Left lung (tissue), 10 donors: ENCODE measurements around the gene SPEG. TPM values are rescaled to one million over a fixed set of nuclear protein-coding genes. Genes with fewer than 3 reads are reported as not detected.

Experiments
- ATAC-seq: fragments of 200-7000 bp; cut with Tn5 transposase; one replicate; pipeline ENCODE4 v1.9.1; 2020; ENCODE audit warnings: moderate library complexity
- DNase-seq, 4 donors: peaks; one replicate each; pipeline ENCODE4 v3.0.0-alpha.2; 2013 to 2020
- H3K27ac ChIP-seq, 2 donors: fragments of 200-600 bp; sonication (generic) in 1 of 2; one replicate each; pipeline versions ENCODE4 v1.5.0 to v1.8.0; 2020 to 2021
- H3K27me3 ChIP-seq, 2 donors: fragments of 200-600 bp; sonication (generic) in 1 of 2; one replicate each; pipeline versions ENCODE4 v1.5.0 to v1.8.0; 2020 to 2021
- H3K36me3 ChIP-seq, 2 donors: fragments of 200-600 bp; sonication (generic) in 1 of 2; one replicate each; pipeline versions ENCODE4 v1.5.0 to v1.8.0; 2020 to 2021
- H3K4me1 ChIP-seq, 2 donors: fragments of 200-600 bp; one replicate each; pipeline ENCODE4 v1.8.0; 2021
- H3K4me3 ChIP-seq, 2 donors: fragments of 200-600 bp; sonication (generic) in 1 of 2; one replicate each; pipeline versions ENCODE4 v1.5.0 to v1.8.0; 2020 to 2021; ENCODE audit warnings: mild to moderate bottlenecking in 1 of 2
- H3K9me3 ChIP-seq, 2 donors: fragments of 200-600 bp; sonication (generic) in 1 of 2; one replicate each; pipeline versions ENCODE4 v1.5.0 to v1.8.0; 2020 to 2021
- CTCF ChIP-seq, 2 donors: fragments of 200-600 bp; sonication (generic) in 1 of 2; IDR thresholded peaks; one replicate each; pipeline versions ENCODE4 v1.5.0 to v1.8.0; 2021; ENCODE audit warnings: antibody characterized with exemption in 2 of 2
- intact Hi-C, 2 donors: fragments of 100-400 bp; cut with DNase I; formaldehyde crosslinking; loops; one replicate each; pipeline versions ENCODE4 v1.11.2 to v1.14.2; 2022
- polyA plus RNA-seq, 6 donors: library from polyadenylated mRNA; unstranded; fragments of 120-200 nt; gene quantifications; one replicate each; pipeline ENCODE4 v1.2.1, GENCODE V29; 2013; ENCODE audit not compliant: insufficient read length in 6 of 6
- total RNA-seq, 2 donors: library from RNA; stranded (reverse); fragmentation: NEBNext Ultra II Directional; extraction: Animal tissue kit (Norgen Biotek cat#: 25700); gene quantifications; one replicate each; pipeline ENCODE4 v1.2.1, GENCODE V29; 2021
- donor health status: DM: no; HTN: yes; CAD: no.
- donor health status: DM: no; HTN: no; CAD: no.

The SPEG gene
- total and polyA plus RNA-seq, 8 donors = 7.3 to 34.2 (median 25.1) TPM

DNA sequence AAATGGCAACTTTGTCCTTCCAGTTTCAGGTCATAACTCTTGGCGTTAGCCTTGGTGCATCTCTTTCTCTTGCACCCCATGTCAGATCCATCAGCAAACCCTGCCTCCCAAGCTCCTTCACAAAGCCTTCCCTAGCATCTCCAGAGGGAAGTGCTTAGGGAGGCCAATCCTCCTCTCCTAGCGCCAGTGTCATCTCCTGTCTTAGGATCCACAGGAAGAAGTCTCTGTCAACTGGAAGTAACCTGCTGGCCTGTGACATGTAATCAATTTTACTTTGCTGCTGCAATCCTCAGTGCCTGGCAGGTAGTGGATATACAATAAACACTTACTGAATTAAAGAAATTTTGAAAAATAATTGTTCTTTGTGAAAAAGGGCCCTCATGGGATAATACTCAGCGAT lies 39.0 kb upstream of the SPEG start:
- ATAC-seq (no peak), DNase-seq (no peak)
- H3K27me3 ChIP-seq = no peaks in the 10 kb centered on the region
- intact Hi-C loops = no loop called here
- no peaks in the 10 kb centered on the region for H3K9me3 ChIP-seq
- no peak overlapping the region for H3K4me3 ChIP-seq
- no peak overlapping the region for H3K27ac ChIP-seq
- H3K36me3 ChIP-seq = no peaks in the 10 kb centered on the region
- TF ChIP-seq CTCF (IDR thresholded peaks at IDR 0.05) = no peak
- H3K4me1 ChIP-seq = no peaks in the 10 kb centered on the region

DNA sequence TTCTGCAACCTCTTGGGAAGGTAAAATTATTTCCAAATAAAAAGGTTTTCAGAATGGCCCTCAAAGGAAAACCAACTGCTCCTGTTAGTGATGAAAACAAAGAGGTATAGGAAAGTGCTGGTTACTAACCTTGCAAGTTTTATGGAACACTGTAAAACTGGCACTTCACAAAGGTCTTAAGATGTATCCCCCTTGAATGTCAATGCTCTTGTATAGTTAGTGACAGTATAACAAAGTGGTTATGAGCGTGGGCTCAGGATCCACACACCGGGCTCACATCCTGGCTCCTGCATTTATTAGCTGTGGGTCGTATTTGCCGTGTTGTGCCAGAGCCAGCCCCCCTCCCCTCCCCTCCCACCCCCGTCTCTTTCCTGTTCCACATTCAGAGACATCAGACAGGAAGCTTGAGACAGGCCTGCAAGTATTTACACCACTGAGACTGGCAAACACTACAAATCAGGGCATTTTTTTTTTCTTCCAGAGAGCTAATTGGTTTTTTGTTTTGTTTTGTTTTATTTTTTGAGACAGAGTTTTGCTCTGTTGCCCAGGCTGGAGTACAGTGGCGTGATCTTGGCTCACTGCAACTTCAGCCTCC lies 37.7 kb upstream of the SPEG start:
- ATAC-seq = no peak
- no peak for DNase-seq
- TF ChIP-seq CTCF (IDR thresholded peaks at IDR 0.05) = no peak
- no peaks in the 10 kb centered on the region for H3K36me3 ChIP-seq
- no peaks in the 10 kb centered on the region for H3K4me1 ChIP-seq
- no peak overlapping the region for H3K27ac ChIP-seq
- intact Hi-C loops = no loop called here
- H3K4me3 ChIP-seq = no peak overlapping the region
- no peaks in the 10 kb centered on the region for H3K27me3 ChIP-seq
- no peaks in the 10 kb centered on the region for H3K9me3 ChIP-seq

DNA sequence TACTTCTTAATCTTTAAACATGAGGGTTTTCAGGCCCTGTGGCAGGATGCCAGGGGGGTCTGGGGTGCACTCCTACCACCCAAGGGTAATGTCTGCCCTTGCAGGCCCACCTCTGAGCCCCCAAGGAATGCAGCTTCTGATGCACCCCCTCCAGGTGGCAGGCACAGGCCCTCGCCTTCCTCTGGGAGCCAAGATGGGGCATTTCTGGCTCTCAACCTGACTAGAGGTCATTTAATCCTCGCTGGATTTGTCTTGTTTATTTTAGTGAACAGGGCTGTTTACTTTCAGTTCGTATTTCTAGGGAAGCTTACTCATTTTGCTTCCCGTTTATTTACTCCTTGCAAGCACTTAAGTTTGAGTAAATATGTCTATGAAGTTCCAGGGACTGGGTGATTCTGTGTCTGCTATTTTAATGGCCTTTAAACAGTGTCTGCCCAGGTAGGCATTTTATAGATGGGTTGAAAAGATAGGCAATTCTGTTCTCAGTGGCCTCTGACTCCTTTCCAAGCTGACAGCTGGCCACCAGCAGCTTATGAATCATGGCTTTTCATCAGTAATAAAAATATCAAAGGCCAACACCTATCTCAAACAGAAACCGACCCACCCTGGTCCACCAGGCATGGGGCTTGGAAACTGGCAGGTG lies 35.8 kb upstream of the SPEG start:
- H3K27ac ChIP-seq = no peak overlapping the region
- ATAC-seq (peak; percentile 33), DNase-seq (no peak)
- H3K4me1 ChIP-seq = no peaks in the 10 kb centered on the region
- no peak overlapping the region for H3K4me3 ChIP-seq
- no peaks in the 10 kb centered on the region for H3K36me3 ChIP-seq
- no peak for TF ChIP-seq CTCF (IDR thresholded peaks at IDR 0.05)
- H3K9me3 ChIP-seq = no peaks in the 10 kb centered on the region
- H3K27me3 ChIP-seq = peaks cover 0 to 4% of the 10 kb centered on the region in 2 donors
- intact Hi-C loops = no loop called here

DNA sequence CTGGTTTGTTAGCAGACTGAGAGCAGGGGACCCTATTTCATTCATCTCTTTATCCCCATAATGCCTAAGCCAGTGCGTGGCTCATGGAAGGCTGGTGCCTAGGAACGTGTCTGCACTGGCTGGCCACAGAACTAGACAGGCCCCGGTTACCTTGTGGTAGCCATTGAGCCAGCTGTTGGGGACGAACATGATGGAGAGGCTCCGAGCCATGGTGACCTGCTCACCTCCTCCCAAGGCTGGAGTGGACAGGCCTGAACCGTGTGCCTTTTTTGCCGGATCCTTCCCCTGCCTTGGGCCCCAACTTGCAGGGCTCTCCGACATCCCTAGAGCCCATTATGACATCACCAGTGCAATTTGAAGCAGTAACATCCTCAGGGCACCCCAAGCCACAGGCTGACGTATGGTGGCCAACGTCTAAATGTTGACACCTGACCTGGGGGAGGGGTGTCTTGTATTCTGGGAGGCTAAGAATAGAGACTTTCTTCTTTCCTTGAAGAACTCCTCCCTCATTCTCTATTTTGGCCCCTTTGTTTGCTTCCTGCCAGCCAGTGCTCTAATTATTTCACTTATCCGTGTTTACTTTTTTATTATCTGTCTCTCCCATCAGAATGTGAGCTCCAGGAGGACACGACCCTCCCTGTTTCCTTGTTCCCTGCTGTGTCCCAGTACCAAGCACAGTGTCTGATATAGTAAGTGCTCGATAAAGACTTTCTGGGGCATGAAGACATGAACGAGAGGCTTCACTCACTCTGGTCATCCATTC lies 34.7 kb upstream of the SPEG start:
- no peak overlapping the region for H3K4me3 ChIP-seq
- no peaks in the 10 kb centered on the region for H3K9me3 ChIP-seq
- H3K4me1 ChIP-seq = no peaks in the 10 kb centered on the region
- peaks cover 0 to 12% of the 10 kb centered on the region in 2 donors for H3K27me3 ChIP-seq
- no peak overlapping the region for H3K27ac ChIP-seq
- intact Hi-C loops = no loop called here
- H3K36me3 ChIP-seq = no peaks in the 10 kb centered on the region
- TF ChIP-seq CTCF (IDR thresholded peaks at IDR 0.05) = no peak
- DNase-seq = no peak
- ATAC-seq = no peak

- Histone ChIP-seq H3K4me3 (no peak overlapping the region), H3K4me1 (no peaks in the 10 kb centered on the region), H3K27ac (no peak overlapping the region), H3K9me3 (no peaks in the 10 kb centered on the region), H3K27me3 (peaks cover 0 to 12% of the 10 kb centered on the region in 2 donors), H3K36me3 (no peaks in the 10 kb centered on the region)
- no peak for DNase-seq
- no peak for ATAC-seq
- intact Hi-C loops = no loop called here
- no peak for TF ChIP-seq CTCF (IDR thresholded peaks at IDR 0.05)
Measured at GRCh38 chr2:219400562-219400961, 34.1 kb upstream of the SPEG start.
